Adipocyte (in vitro differentiated cells): ENCODE data around the gene TMED7.

ENCODE experiments used
- DNase-seq: peaks from one replicate; pipeline ENCODE4 v3.0.0-alpha.2; 2015; ENCODE audit warnings: low read depth
- H3K27me3 ChIP-seq: replicated peaks from 2 replicates; pipeline ENCODE4 v1.7.0; 2013; ENCODE audit warnings: mild to moderate bottlenecking, low read length, moderate library complexity; ENCODE audit not compliant: control insufficient read depth, insufficient read depth
- H3K36me3 ChIP-seq: 2 replicates; pipeline ENCODE4 v1.7.0; 2013; ENCODE audit warnings: low read length, mild to moderate bottlenecking, moderate library complexity; ENCODE audit not compliant: control insufficient read depth, insufficient read depth, severe bottlenecking
- H3K4me1 ChIP-seq: 2 replicates; pipeline ENCODE4 v1.7.0; 2013; ENCODE audit warnings: mild to moderate bottlenecking, low read length, moderate library complexity; ENCODE audit not compliant: control insufficient read depth, insufficient read depth
- H3K4me3 ChIP-seq: 2 replicates; pipeline ENCODE4 v1.7.0; 2013; ENCODE audit warnings: mild to moderate bottlenecking, low read length, moderate library complexity
- H3K9ac ChIP-seq: 2 replicates; pipeline ENCODE4 v1.7.0; 2013; ENCODE audit warnings: mild to moderate bottlenecking, low read length, moderate library complexity
- H3K9me3 ChIP-seq: 2 replicates; pipeline ENCODE4 v1.7.0; 2013; ENCODE audit warnings: mild to moderate bottlenecking, low read length, moderate library complexity; ENCODE audit not compliant: control insufficient read depth

TMED7 gene

GRCh38 chr5:115601701-115602590 lies 23.9 kb downstream of the TMED7 start, which contains the start of gene TICAM2:
Gene TICAM2, minus strand, starts transcription at chr5:115602479. Its CDS starts 21,223 bp downstream, at chr5:115581256.
- DNase-seq = peak; percentile 70
- Histone ChIP-seq H3K4me1 (peaks cover 31% of the 10 kb centered on the region), H3K9ac (peak within 1 kb of the TSS; percentile 96), H3K4me3 (peak within 1 kb of the TSS; percentile 90), H3K9me3 (no peaks in the 10 kb centered on the region), H3K27me3 (no peaks in the 10 kb centered on the region), H3K36me3 (peaks cover 14% of the 10 kb centered on the region)

DNA sequence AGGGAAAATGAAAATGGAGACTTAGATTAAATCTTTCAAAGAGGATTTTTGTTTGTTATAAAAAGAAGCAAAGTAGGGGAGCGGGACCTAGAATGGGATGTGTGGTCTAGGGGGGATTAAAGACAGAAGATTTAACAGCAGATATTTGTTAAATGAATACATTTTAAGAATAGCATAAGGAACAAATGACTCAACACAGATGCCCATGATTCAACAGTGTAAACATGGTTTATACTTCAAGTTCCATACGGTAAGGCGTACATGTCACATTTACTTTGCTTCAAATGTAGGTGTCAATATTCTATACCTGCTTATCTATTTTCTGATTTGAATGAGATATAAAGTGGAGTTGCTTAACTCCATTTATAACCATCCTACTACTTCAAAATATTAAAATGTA lies 25.1 kb downstream of the TMED7 start:
- no peaks in the 10 kb centered on the region for H3K9me3 ChIP-seq
- peak overlapping the region; percentile 96 for H3K9ac ChIP-seq
- no peaks in the 10 kb centered on the region for H3K27me3 ChIP-seq
- peaks cover 31% of the 10 kb centered on the region for H3K4me1 ChIP-seq
- peak overlapping the region; percentile 90 for H3K4me3 ChIP-seq
- peak; percentile 64 for DNase-seq
- peaks cover 14% of the 10 kb centered on the region for H3K36me3 ChIP-seq

DNA sequence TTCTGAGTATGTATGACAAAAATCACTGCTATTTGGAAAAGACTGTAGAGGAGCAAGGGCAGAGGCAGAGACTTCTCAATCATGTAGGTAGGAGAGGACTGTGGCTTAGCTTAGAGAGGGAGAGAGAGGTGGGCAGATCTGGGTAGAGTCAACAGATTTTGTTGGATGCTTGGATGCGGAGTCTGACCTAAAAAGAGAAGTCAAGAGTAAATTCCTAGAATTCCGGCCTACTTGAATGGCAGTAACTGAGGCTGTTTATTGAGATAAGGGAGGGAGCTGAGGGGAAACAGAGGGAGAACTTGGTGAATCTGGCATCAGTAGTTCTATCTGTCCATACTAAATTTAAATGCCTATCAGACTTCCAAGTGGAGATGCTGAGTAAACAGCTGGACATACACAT lies 25.9 kb downstream of the TMED7 start:
- Histone ChIP-seq H3K9ac (peak overlapping the region; percentile 45), H3K4me1 (peaks cover 31% of the 10 kb centered on the region), H3K9me3 (no peaks in the 10 kb centered on the region), H3K4me3 (peak overlapping the region; percentile 90), H3K27me3 (no peaks in the 10 kb centered on the region), H3K36me3 (peaks cover 8% of the 10 kb centered on the region)
- peak; percentile 37 for DNase-seq

DNA sequence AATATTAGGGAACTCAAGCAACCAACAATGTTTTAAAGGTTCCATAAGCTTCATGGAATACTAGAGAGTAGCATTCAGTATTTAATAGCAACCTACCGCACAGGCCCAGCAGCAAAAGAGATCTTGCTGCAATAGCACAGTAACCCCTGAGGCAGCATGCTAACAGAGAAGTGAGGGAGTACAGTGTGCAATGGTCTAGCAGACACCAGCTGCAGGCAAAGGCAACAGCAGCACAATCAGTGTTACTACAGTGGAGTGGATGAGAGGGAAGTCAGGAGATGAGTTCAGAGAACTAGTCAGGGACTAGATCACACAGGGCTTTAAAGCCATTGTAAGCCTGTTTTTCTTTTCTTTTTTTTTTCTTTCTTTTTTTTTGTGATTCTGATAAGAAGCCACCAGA lies 26.3 kb downstream of the TMED7 start:
- peak overlapping the region; percentile 45 for H3K9ac ChIP-seq
- H3K4me1 ChIP-seq = peaks cover 32% of the 10 kb centered on the region
- H3K9me3 ChIP-seq = no peaks in the 10 kb centered on the region
- H3K36me3 ChIP-seq = peaks cover 4% of the 10 kb centered on the region
- H3K4me3 ChIP-seq = peak overlapping the region; percentile 90
- DNase-seq = peak; percentile 74
- H3K27me3 ChIP-seq = no peaks in the 10 kb centered on the region

DNA sequence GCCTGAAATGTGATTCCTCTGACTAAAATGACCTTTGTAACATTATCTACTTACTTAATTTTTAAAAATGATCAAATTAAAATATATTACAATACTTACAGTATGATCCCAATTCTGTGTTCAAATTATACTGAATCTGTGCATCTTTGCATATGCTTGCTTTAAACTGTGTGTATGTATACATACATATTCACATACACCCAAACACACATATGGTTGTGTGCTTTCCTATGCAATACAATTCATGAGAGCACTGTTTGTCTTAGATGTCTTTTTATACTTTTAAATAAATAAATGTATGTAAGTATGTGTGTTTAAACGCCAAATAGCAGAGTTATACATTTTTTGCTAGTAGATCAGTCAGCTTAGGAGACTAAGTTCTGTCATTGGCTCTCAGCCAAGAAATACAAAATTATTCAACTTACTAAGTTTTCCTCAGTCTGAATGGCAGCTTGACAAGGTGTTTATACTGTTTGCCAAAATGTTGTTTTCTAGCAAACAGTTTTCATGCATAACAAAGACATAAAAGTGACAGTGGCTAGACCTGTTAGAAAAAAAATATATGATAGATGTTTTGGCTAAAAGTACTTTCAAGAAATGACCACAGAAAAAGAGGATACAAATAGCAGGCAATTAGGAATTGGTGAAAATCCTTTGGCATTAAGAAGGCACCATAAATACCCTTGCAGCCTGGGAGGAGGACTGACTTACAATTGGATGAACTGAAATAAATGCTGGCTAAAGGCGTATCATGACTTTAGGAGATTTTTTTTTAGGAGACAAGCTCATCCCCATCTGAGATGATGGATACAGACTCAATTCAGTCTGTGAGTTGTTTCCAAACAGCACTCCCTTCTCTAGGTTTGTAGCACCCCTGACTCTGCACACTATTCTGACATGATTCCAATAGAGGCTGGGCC lies 31.4 kb downstream of the TMED7 start:
- H3K4me3 ChIP-seq = peak overlapping the region; percentile 18
- no peaks in the 10 kb centered on the region for H3K9me3 ChIP-seq
- no peaks in the 10 kb centered on the region for H3K27me3 ChIP-seq
- no peak overlapping the region for H3K9ac ChIP-seq
- peaks cover 15% of the 10 kb centered on the region for H3K4me1 ChIP-seq
- peak; percentile 54 for DNase-seq
- no peaks in the 10 kb centered on the region for H3K36me3 ChIP-seq

- H3K4me3 ChIP-seq = no peak overlapping the region
- no peaks in the 10 kb centered on the region for H3K27me3 ChIP-seq
- no peaks in the 10 kb centered on the region for H3K36me3 ChIP-seq
- no peak overlapping the region for H3K9ac ChIP-seq
- peaks cover 19% of the 10 kb centered on the region for H3K4me1 ChIP-seq
- no peaks in the 10 kb centered on the region for H3K9me3 ChIP-seq
- no peak for DNase-seq
Observed at GRCh38 chr5:115589043-115589442, 36.8 kb downstream of the TMED7 start.

DNA sequence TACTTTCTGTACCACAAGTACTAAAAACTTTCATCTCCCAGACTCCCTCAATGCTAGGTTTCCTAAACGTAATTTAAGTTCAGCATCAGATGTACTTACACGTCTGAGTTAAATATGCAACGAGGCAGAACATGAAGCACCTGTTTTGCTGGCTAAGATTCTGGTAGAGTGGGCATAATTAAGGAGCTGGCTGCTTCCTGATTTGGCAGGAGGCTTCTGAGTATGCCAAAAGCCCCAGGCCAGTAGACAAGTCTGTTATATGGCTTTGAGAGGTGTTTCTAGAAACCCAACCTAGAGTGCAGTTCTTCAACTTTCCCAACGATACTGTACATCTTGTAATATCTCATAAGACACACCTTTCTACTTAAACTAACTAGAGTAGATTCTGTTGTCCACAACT lies 37.2 kb downstream of the TMED7 start:
- peaks cover 18% of the 10 kb centered on the region for H3K4me1 ChIP-seq
- no peak for DNase-seq
- H3K36me3 ChIP-seq = no peaks in the 10 kb centered on the region
- no peak overlapping the region for H3K9ac ChIP-seq
- H3K27me3 ChIP-seq = no peaks in the 10 kb centered on the region
- no peaks in the 10 kb centered on the region for H3K9me3 ChIP-seq
- no peak overlapping the region for H3K4me3 ChIP-seq

DNA sequence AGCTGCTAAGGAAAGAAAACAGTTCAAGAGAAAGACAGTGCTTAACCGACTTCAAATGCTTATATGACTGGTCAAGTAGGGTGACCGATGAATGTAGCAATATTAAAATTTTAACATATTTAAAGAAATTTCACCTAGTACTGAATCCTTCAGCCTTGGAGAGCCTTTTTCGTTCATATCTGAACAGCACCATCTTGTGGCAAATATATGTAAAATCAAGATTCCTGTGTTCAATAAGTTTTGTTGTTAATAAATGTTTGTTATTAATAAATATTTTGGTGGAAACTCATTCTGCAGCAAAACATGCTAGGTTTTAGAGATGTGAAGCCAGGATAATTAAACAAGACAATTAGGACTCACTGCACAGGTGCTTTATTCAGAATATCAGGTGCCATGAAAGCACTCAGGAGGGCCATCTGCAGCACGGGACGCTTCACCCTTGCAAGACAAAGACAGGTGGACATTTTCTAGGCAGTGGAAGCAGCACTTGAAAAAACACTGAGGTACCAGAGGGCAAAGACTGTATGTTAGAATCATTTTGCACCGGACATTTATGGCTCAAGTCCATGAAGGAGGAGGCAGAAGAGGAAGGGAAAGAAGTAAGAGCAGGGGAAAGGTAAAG lies 39.2 kb downstream of the TMED7 start:
- H3K9ac ChIP-seq = no peak overlapping the region
- H3K4me3 ChIP-seq = no peak overlapping the region
- no peaks in the 10 kb centered on the region for H3K9me3 ChIP-seq
- H3K36me3 ChIP-seq = no peaks in the 10 kb centered on the region
- H3K27me3 ChIP-seq = no peaks in the 10 kb centered on the region
- peaks cover 26% of the 10 kb centered on the region for H3K4me1 ChIP-seq
- peak; percentile 83 for DNase-seq

DNA sequence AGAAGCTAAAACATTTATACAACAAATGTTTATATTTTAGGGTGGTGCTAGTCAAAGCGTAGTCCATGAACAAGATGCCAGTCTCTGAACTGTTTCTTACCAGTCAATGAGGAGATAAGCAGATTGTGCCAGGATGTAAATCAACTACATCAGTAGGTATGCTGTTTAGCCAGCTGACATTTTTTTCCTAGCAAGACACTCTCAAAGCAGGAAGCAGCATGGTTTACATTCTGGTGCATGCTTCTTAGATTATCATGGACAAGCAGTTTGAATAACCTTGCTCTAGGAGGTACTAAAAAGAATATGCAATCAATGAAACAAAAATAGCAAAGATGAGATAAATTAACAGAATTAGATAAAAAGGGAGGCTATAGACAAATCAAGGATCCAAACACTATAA lies 40.6 kb downstream of the TMED7 start:
- no peak for DNase-seq
- Histone ChIP-seq H3K4me1 (peaks cover 31% of the 10 kb centered on the region), H3K4me3 (no peak overlapping the region), H3K9ac (no peak overlapping the region), H3K36me3 (no peaks in the 10 kb centered on the region), H3K9me3 (no peaks in the 10 kb centered on the region), H3K27me3 (no peaks in the 10 kb centered on the region)

GRCh38 chr5:115584501-115584900 lies 41.3 kb downstream of the TMED7 start:
- H3K9me3 ChIP-seq = no peaks in the 10 kb centered on the region

DNA sequence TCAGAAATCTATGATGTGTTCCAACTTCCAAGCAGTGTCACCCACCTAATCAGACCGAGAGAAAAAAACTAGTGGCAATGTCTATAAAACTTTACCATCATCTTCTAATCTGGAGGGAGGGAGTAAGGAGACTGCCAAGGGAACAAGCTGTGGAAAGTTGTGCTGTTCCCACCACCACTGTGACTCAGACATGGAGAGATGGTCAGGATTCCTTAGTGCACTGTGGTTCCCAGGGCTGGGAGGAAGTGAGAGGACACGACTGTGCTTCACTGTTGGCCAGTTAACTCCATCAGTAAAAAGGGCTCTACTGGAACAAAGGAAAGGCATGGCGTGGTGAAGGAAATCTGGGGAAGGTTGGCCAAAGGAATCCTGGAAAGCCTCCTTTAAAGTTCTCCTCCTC lies 42.4 kb downstream of the TMED7 start:
- peak overlapping the region; percentile 0 for H3K4me3 ChIP-seq
- peaks cover 41% of the 10 kb centered on the region for H3K4me1 ChIP-seq
- H3K27me3 ChIP-seq = no peaks in the 10 kb centered on the region
- H3K9me3 ChIP-seq = no peaks in the 10 kb centered on the region
- no peak overlapping the region for H3K9ac ChIP-seq
- DNase-seq = peak; percentile 65
- H3K36me3 ChIP-seq = no peaks in the 10 kb centered on the region

More at GRCh38 chr5:115584501-115584900, 41.3 kb downstream of the TMED7 start:
- Histone ChIP-seq H3K27me3 (no peaks in the 10 kb centered on the region), H3K36me3 (no peaks in the 10 kb centered on the region), H3K4me1 (peaks cover 37% of the 10 kb centered on the region), H3K4me3 (no peak overlapping the region), H3K9ac (no peak overlapping the region)
- no peak for DNase-seq
